Caki2 (cell line): Measurements from ENCODE around the gene NUCKS1. TPM values are rescaled to one million over a fixed set of nuclear protein-coding genes. Genes with fewer than 3 reads are reported as not detected.
A peak's percentile ranks its signal among the peaks of the same experiment; 100 is the strongest.

ENCODE experiments used
- DNase-seq: peaks from one replicate; pipeline ENCODE4 v3.0.0-alpha.2; 2015; ENCODE audit warnings: low read depth
- in situ Hi-C: cut with HindIII; loops from 2 replicates; pipeline ENCODE4 v1.10.0; 2016; ENCODE audit warnings: low sequenced_read_pairs, low pct_unique_long_range_greater_than_20kb, mixed read lengths
- total RNA-seq: library from RNA; depleted of rRNA; stranded (reverse); fragments of >200 nt; shearing (Covaris generic); gene quantifications from 2 replicates; pipeline ENCODE4 v1.2.3, GENCODE V29; 2014; ENCODE audit warnings: low replicate concordance

The NUCKS1 gene
- total RNA-seq, 1 experiment from 2014 or later, result 109 TPM

DNA sequence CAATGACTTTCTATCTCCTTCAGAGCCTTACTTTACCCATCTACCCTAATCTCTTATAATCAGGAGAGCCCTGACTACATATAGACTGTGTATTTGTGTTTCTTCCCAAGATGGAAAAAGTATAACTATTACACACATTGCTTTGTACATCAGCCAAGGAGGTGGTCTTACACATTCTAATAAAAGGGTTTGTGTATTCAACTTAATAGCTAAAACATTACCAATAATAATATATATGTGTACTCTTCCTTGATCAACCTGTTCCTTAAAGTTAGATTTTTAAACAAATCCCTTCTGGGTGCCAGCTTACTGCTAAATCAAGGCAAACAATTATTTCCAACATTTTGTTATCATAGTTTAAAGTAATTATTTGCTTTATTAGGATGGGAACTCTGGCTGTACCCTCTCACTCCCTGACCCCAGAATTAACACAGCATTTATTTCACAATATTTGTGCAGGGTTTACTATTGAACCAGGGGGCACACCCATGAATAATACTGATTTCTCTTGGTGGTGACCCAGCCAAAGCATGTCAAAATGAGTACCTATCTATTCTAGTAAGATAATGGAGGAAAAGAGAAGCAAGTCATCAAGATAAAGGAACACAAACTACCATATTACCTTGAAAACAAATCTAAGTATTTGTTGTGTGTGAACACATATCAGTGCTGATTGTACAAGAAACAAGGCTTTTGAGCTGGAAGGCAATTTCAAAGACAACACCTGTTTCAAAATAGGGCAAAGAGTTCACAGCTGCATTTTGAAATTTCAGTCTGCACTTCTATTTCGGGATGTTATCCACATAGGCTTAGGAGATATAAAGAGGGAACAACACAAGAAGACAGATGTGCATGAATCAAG is 39.5 kb downstream of the NUCKS1 start:
- in situ Hi-C loops, result no loop called here

GRCh38 chr1:205709640-205710039 is 40.3 kb downstream of the NUCKS1 start:
- no peak for DNase-seq
- in situ Hi-C loops, result no loop called here

More for the DNA sequence above, 39.5 kb downstream of the NUCKS1 start:
- DNase-seq, result no peak

GRCh38 chr1:205709059-205709398 is 41.0 kb downstream of the NUCKS1 start:
- in situ Hi-C loops, result no loop called here
- peak; percentile 12 for DNase-seq

GRCh38 chr1:205706601-205707502 is 43.1 kb downstream of the NUCKS1 start:
- in situ Hi-C loops, result no loop called here
- no peak for DNase-seq

DNA sequence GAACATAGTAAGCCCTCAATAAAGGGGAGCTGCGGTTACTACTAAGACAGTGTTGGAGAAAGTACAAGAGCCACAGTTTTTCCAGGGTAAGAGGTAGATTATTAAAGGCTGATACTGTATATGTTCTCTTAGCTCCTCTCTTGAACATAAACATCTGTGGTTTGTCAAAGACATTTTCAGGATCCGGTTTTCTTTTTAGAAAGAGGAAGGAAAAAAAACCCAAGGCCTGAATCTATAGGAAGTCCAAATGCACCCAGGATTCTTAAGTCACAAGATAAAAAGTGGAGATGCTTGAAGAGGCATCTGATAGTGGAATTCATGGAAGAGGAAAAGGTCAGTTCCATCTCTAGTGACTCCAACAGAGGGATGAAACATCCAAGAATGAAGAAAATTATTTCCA is 45.1 kb downstream of the NUCKS1 start:
- DNase-seq, result no peak

GRCh38 chr1:205703072-205703471 is 46.9 kb downstream of the NUCKS1 start:
- no peak for DNase-seq
- in situ Hi-C loops, result no loop called here

More for the DNA sequence above, 45.1 kb downstream of the NUCKS1 start:
- in situ Hi-C loops, result no loop called here

DNA sequence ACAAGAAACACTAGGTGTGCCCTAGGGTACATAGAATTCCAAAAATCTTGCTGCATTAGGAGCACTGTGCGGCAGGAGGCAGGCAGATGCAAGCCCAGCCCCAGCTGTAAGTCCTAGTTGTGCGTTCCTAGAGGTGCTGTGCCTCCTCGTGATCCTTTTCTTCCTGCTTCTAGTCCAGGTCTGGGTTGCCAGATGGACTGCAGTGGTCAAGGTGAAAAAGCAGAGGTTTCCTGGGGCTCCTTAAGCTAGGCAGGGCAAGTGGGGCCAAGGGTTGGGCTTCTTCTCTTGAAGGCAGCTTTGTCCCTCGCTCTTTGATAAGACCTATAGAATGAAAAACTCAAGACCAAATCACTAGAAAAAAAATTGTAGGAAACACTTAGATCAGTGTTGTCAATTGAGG is 48.1 kb downstream of the NUCKS1 start:
- in situ Hi-C loops, result no loop called here
- no peak for DNase-seq

- in situ Hi-C loops, result no loop called here
- DNase-seq, result no peak
These were observed 48.6 kb downstream of the NUCKS1 start for GRCh38 chr1:205701420-205701819.

DNA sequence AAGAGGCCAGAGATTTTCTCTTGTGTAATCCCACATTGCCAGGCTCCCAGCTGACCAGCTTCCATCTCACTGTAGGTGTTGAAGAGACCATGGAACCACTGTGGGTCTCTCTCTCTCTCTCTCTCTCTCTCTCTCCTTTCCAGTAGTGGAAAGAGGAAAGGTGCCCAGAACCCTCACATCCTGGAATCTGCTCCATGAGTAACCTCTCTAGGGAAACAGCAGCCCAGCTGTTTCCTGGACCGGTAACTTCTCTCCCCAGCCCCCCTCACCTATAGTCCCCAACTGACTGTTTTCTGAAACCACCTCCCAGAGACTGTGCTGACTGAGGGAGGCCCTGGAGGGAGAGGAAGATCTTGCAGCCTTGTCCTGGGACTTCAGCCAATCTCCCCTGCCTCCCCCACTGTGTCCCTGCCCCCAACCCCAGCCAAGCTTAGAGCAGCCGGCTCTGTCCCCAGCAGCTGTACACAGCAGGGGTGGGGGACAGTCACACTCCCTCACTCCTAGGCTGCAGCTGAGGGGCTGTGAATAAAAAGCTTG is 49.0 kb downstream of the NUCKS1 start:
- DNase-seq, result no peak
- in situ Hi-C loops, result no loop called here

DNA sequence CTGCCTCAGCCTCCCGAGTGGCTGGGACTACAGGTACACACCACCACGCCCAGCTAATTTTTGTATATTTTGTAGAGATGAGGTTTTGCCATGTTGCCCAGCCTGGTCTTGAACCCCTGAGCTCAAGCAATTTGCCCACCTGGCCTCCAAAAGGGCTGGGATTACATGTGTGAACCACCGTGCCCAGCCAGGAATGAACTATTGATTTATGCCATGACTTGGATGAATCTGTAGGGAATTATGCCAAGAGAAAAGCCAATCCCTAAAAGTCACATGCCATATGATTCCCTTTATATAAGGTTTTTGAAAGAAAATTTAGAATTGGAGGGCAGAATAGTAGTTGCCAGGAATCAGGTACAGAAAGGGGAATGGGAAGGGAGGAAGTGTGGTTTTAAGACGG is 50.6 kb downstream of the NUCKS1 start:
- in situ Hi-C loops, result no loop called here

GRCh38 chr1:205698921-205699320 is 51.1 kb downstream of the NUCKS1 start:
- DNase-seq, result no peak
- in situ Hi-C loops, result no loop called here

More for the DNA sequence above, 50.6 kb downstream of the NUCKS1 start:
- no peak for DNase-seq

GRCh38 chr1:205693421-205693991 is 56.5 kb downstream of the NUCKS1 start:
- no peak for DNase-seq

GRCh38 chr1:205692423-205692822 is 57.6 kb downstream of the NUCKS1 start:
- DNase-seq, result no peak
- in situ Hi-C loops, result no loop called here

More at GRCh38 chr1:205693421-205693991, 56.5 kb downstream of the NUCKS1 start:
- in situ Hi-C loops, result no loop called here

- in situ Hi-C loops, result no loop called here
- no peak for DNase-seq
These were observed 59.7 kb downstream of the NUCKS1 start for GRCh38 chr1:205690122-205690756.

DNA sequence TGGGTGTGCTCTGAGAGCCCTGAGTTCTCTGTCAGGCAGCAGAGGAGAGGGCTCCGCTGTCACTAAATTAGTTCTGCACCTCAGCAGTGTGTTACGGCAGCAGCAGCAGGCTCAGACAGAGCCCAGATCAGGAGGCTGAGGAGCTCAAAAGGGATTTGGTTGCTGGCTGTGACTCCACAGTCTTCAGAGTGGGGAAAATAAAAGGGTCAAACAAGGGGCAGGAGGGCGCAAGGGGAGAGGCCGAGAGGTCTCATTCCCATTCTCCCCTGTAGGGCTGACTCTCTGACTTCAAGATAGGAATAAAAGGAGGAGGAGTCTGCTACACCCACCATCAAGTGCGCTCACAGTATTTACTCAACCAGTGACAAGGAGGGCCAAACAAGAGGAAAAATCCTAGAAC is 60.5 kb downstream of the NUCKS1 start:
- no peak for DNase-seq
- in situ Hi-C loops, result no loop called here

DNA sequence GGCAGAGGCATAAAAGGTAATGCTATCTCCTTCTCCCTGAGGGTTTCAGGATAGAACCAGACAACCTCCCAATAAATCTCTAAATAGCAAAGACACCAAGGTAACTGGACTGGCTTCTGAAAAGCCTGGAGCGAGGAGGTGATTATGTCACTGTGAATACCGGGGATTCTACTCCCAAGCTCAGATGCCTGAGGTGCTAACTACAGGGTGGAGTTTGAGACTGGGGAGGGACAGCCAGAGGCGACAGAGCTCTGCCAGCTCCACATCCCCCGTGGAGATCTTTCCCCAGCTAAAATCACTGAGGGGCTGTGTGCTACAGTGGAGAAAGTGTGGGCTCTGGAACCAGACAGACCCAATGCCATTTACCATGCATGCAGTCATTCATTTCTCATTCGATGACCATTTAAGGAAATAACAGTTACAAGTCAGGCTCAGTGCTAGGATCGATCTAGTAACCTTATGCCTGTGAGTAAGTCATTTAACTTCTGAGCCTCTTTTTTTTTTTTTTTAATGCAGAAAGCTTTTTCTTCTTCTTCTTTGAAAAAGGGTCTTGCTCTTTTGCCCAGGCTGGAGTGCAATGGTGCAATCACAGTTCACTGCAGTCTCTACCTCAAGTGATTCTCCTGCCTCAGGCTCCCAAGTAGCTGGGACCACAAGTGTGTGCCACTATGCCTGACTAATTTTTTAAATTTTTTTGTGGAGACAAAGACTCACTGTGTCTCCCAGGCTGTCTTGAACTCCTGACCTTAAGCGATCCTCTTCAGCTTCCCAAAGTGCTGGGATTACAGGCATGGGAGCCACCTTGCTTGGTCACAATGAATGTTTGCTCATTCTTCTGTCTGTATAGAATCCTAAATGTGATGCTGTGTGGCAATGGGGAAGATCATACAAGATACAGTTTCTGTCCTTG is 61.6 kb downstream of the NUCKS1 start:
- in situ Hi-C loops, result no loop called here
- no peak for DNase-seq

GRCh38 chr1:205687242-205687641 is 62.7 kb downstream of the NUCKS1 start:
- no peak for DNase-seq
- in situ Hi-C loops, result no loop called here
